Ishikawa (cell line): Measurements from ENCODE around the gene MOB3B.

Experiments
- EP300 ChIP-seq: IDR thresholded peaks from 2 replicates; pipeline ENCODE4 v1.6.1; 2012; ENCODE audit warnings: borderline replicate concordance
- FOXM1 ChIP-seq: IDR thresholded peaks from 2 replicates; pipeline ENCODE4 v1.6.1; 2012; ENCODE audit warnings: low read depth, borderline replicate concordance

- TF ChIP-seq FOXM1 (no peak), EP300 (no peak)
These were observed 167.0 kb downstream of the MOB3B start for GRCh38 chr9:27362447-27363210.
